HUES64 (cell line): ENCODE data around the gene FCGBP.

Experiments used
- H3K27ac ChIP-seq: 2 replicates; pipeline ENCODE4 v1.7.0; 2013; ENCODE audit warnings: low read depth, low read length, inconsistent platforms
- H3K27me3 ChIP-seq: 2 replicates; pipeline ENCODE4 v1.6.1; 2013; ENCODE audit warnings: mild to moderate bottlenecking, low read length; ENCODE audit not compliant: insufficient read depth
- H3K36me3 ChIP-seq: 2 replicates; pipeline ENCODE4 v1.6.1; 2013; ENCODE audit warnings: mild to moderate bottlenecking, low read length; ENCODE audit not compliant: insufficient read depth
- H3K4me1 ChIP-seq: 2 replicates; pipeline ENCODE4 v1.6.1; 2013; ENCODE audit warnings: mild to moderate bottlenecking, low read length, moderate library complexity; ENCODE audit not compliant: insufficient read depth
- H3K4me3 ChIP-seq: 2 replicates; pipeline ENCODE4 v1.5.1; 2013; ENCODE audit warnings: mild to moderate bottlenecking, low read length, moderate library complexity
- H3K9ac ChIP-seq: 2 replicates; pipeline ENCODE4 v1.6.1; 2013; ENCODE audit warnings: mild to moderate bottlenecking, low read depth, low read length
- H3K9me3 ChIP-seq: 2 replicates; pipeline ENCODE4 v1.6.1; 2013; ENCODE audit warnings: low read depth, low read length; ENCODE audit not compliant: insufficient read depth
- WGBS: fragments of 150-250, 120-280 bp; methylation state at CpG from one replicate; pipeline ENCODE4 v1.1.7; 2013; ENCODE audit warnings: missing lambda C conversion rate; 5-methylcytosine and 5-hydroxymethylcytosine counted together

FCGBP gene

GRCh38 chr19:39943586-39943985 is 9.2 kb upstream of the FCGBP start:
- H3K4me1 ChIP-seq = peaks cover 12% of the 10 kb centered on the region; the same call in 1 of the 2 replicates
- H3K4me3 ChIP-seq = no peak overlapping the region
- H3K9ac ChIP-seq = no peak overlapping the region
- H3K27ac ChIP-seq = no peak overlapping the region
- 89% methylated on average over 7 of the region's 7 CpGs for WGBS
- no peaks in the 10 kb centered on the region for H3K9me3 ChIP-seq
- H3K36me3 ChIP-seq = no peaks in the 10 kb centered on the region
- H3K27me3 ChIP-seq = no peaks in the 10 kb centered on the region

DNA sequence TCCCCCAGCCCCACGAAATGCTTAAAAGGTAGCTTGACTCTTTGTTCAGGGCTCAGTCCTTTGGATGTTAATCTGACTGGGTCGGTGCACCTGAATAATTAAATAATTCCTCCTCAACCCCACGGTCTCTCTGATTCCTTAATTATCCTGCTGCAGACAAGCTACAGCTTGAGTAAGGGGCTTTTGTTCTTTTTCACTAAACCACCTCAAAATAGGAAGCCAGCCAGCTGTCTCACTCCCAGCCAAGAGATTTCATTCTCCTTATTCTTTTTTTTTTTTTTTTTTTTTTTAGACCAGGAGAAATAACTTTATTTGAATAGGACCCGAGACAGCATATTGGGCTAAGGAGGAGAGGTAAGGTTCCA is 7.9 kb upstream of the FCGBP start:
- 66% methylated on average over 3 of the region's 4 CpGs for WGBS
- Histone ChIP-seq H3K27ac (no peak overlapping the region), H3K36me3 (no peaks in the 10 kb centered on the region), H3K4me3 (no peak overlapping the region), H3K27me3 (no peaks in the 10 kb centered on the region), H3K9me3 (no peaks in the 10 kb centered on the region), H3K9ac (no peak overlapping the region), H3K4me1 (peaks cover 12% of the 10 kb centered on the region; the same call in 1 of the 2 replicates)

DNA sequence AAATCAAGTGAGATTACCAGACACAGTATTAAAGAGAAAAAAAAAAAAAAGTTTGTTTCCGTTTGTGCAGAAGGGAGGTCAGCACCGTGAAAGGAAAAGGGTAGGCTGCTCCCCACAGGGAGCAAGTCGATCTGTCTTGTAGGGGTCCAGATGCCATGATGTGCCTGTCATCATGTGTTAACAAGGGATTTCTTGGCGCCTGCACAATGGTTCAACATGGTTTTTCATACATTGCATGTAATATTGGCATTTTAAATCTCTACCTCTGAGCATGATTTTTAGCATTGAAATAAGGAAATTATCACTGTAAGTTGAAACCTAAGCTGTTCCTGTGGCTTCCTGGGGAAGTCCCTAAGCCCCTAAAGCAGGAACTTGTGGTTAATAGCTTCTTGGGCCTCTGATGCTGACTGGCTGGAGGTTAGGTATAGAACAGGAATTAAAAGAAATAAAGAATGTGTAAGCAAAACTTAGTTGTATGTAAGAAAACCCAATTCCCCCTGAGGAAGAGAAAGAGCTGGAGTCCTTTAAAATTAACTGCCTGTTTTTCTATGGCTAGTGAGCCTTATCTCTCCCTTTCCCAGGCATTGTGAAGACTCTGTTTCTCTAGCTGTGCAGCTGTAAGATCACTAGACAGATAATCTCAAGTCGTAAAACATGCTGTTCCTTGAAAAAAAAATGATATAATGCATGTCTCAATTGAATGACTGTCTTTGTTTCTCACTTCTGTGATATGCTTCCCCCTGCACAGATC is 7.4 kb upstream of the FCGBP start:
- 61% methylated on average over 5 of the region's 5 CpGs for WGBS
- H3K4me1 ChIP-seq = peaks cover 12% of the 10 kb centered on the region; the same call in 1 of the 2 replicates
- H3K27ac ChIP-seq = no peak overlapping the region
- no peaks in the 10 kb centered on the region for H3K36me3 ChIP-seq
- no peaks in the 10 kb centered on the region for H3K27me3 ChIP-seq
- no peak overlapping the region for H3K4me3 ChIP-seq
- H3K9me3 ChIP-seq = no peaks in the 10 kb centered on the region
- H3K9ac ChIP-seq = no peak overlapping the region

- no peak overlapping the region for H3K27ac ChIP-seq
- H3K9ac ChIP-seq = no peak overlapping the region
- H3K27me3 ChIP-seq = no peaks in the 10 kb centered on the region
- H3K4me1 ChIP-seq = peaks cover 12% of the 10 kb centered on the region; the same call in 1 of the 2 replicates
- no peaks in the 10 kb centered on the region for H3K36me3 ChIP-seq
- 91% methylated on average over 5 of the region's 6 CpGs for WGBS
- no peak overlapping the region for H3K4me3 ChIP-seq
- H3K9me3 ChIP-seq = no peaks in the 10 kb centered on the region
Observed at GRCh38 chr19:39941151-39941550, 6.7 kb upstream of the FCGBP start.

DNA sequence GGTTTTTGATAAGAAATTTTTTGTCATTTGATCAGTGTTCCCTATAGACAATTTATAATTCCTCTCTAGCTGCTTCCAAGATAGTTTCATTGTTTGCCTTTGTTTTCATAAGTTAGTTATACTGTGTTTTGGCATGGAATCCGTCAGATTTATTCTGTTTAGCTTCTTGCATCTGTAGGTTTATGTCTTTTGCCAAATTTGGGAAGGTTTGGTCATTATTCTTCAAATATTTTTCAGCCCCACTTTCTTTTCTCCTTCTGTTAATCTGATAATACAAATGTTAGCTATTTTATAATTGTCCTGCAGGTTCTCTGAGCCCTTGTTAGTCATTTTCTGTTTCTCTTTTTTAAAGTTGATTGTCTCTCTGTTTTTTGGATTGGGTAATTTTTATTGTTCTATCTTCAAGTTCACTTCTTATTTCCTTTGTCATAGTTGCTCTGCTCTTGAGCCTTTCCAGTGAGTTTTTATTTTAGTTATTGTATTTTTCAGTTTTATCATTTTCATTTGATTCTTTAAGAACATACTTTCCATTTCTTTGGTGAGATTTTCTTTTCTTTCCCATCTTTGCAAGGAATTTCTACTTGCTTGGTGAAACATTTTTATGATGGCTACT is 5.9 kb upstream of the FCGBP start:
- H3K27ac ChIP-seq = no peak overlapping the region
- no peaks in the 10 kb centered on the region for H3K36me3 ChIP-seq
- H3K9ac ChIP-seq = no peak overlapping the region
- peaks cover 12% of the 10 kb centered on the region; the same call in 1 of the 2 replicates for H3K4me1 ChIP-seq
- 92% methylated on average over 1 of the region's 1 CpG for WGBS
- H3K27me3 ChIP-seq = no peaks in the 10 kb centered on the region
- no peak overlapping the region for H3K4me3 ChIP-seq
- H3K9me3 ChIP-seq = no peaks in the 10 kb centered on the region

DNA sequence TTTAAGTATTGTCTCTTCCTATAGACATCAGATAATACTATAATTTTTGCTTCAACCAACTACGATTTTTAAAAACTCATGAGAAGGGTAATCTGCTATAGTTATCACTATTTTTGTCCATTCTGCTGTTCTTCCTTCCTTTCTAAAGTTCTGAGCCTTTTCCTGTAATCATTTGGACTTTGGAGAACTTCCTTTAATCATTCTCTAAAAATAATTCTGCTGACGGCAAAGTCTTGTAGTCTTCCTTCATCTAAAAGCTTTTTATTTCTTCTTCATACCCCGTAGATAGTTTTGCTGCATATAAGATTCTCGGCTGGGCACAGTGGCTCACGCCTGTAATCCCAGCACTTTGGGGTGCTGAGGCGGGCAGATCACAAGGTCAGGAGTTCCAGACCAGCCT is 5.1 kb upstream of the FCGBP start:
- WGBS = 96% methylated on average over 6 of the region's 6 CpGs
- Histone ChIP-seq H3K9ac (no peak overlapping the region), H3K27me3 (no peaks in the 10 kb centered on the region), H3K36me3 (no peaks in the 10 kb centered on the region), H3K27ac (no peak overlapping the region), H3K9me3 (no peaks in the 10 kb centered on the region), H3K4me3 (no peak overlapping the region), H3K4me1 (peaks cover 12% of the 10 kb centered on the region; the same call in 1 of the 2 replicates)

DNA sequence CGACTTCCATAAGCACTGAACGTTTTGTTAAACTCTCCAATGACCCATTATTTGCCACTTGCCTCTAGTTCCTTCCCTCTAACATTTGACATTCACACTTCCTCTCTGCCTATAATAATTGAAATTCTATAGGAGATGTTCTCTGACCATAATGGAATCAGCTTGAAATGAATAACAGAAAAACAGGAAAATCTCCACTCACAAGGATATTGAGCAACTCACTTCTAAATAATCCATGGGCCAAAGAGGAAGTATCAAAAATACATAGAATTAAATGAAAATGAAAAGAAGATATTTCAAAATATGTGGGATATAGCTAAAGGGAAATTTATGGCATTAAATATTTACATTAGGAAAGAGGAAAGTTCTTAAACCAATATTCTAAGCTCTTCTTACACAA is 3.4 kb upstream of the FCGBP start:
- no peak overlapping the region for H3K4me3 ChIP-seq
- no peaks in the 10 kb centered on the region for H3K9me3 ChIP-seq
- peaks cover 12% of the 10 kb centered on the region; the same call in 1 of the 2 replicates for H3K4me1 ChIP-seq
- no peaks in the 10 kb centered on the region for H3K27me3 ChIP-seq
- H3K27ac ChIP-seq = no peak overlapping the region
- H3K36me3 ChIP-seq = no peaks in the 10 kb centered on the region
- H3K9ac ChIP-seq = no peak overlapping the region
- WGBS = 87% methylated on average over 2 of the region's 2 CpGs

GRCh38 chr19:39937094-39937720 is 2.8 kb upstream of the FCGBP start:
- peaks cover 10% of the 10 kb centered on the region; the same call in 1 of the 2 replicates for H3K4me1 ChIP-seq
- 93% methylated on average over 4 of the region's 5 CpGs for WGBS
- no peaks in the 10 kb centered on the region for H3K36me3 ChIP-seq
- H3K27ac ChIP-seq = no peak overlapping the region
- H3K4me3 ChIP-seq = no peak overlapping the region
- H3K27me3 ChIP-seq = no peaks in the 10 kb centered on the region
- no peak overlapping the region for H3K9ac ChIP-seq
- H3K9me3 ChIP-seq = no peaks in the 10 kb centered on the region

GRCh38 chr19:39936622-39937021 is 2.2 kb upstream of the FCGBP start:
- no peaks in the 10 kb centered on the region for H3K9me3 ChIP-seq
- peaks cover 5% of the 10 kb centered on the region; the same call in 1 of the 2 replicates for H3K4me1 ChIP-seq
- H3K4me3 ChIP-seq = no peak overlapping the region

DNA sequence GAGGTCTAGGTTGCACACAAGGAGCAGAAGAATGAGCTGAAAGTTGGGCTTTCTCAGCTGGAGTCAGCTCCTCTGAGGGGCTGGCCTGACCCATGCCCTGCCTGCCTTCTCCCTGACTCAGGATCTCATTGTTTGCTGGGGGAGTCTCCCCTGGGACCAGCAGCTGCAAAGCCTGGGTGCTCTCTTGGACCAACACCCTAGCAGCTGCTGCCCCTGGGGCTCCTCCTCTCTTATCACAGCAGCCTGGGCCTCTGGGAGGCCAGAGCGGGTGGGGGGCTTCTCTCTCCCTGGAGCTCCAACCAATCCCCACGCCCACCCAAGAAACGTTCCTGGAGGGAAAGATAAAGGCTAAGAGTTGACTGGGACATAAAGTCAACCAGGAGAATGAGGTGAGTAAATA is 1.6 kb upstream of the FCGBP start:
- Histone ChIP-seq H3K4me1 (no peaks in the 10 kb centered on the region), H3K4me3 (no peak overlapping the region), H3K27ac (no peak overlapping the region), H3K27me3 (no peaks in the 10 kb centered on the region), H3K9ac (no peak overlapping the region), H3K9me3 (no peaks in the 10 kb centered on the region), H3K36me3 (no peaks in the 10 kb centered on the region)
- WGBS = 89% methylated on average over 3 of the region's 3 CpGs

More at GRCh38 chr19:39936622-39937021, 2.2 kb upstream of the FCGBP start:
- no peak overlapping the region for H3K9ac ChIP-seq
- no peaks in the 10 kb centered on the region for H3K36me3 ChIP-seq
- H3K27me3 ChIP-seq = no peaks in the 10 kb centered on the region
- H3K27ac ChIP-seq = no peak overlapping the region
- WGBS = 92% methylated on average over 6 of the region's 6 CpGs

DNA sequence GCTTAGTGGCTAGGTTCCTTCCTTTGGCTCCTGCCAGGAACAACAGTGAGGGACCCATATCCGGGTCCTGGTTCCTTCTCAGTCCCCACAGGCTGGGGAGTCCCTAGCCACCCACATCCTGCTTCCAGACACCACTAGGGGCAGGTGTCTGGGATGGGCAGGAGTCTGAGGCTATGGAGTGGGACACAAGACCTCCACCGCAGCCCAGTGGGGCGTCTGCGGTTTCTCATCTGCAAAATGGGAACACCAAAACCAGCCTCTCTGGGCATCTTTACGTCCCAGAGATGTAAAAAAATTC is 879 bp upstream of the FCGBP start:
- no peaks in the 10 kb centered on the region for H3K4me1 ChIP-seq
- WGBS = 91% methylated on average over 5 of the region's 5 CpGs
- H3K36me3 ChIP-seq = no peaks in the 10 kb centered on the region
- no peaks in the 10 kb centered on the region for H3K27me3 ChIP-seq
- H3K27ac ChIP-seq = no peak overlapping the region
- no peak overlapping the region for H3K9ac ChIP-seq
- H3K9me3 ChIP-seq = no peaks in the 10 kb centered on the region
- H3K4me3 ChIP-seq = no peak overlapping the region
